Panc1 (cell line): ENCODE measurements around the gene CLASRP. TPM values are rescaled to one million over a fixed set of nuclear protein-coding genes. Genes with fewer than 3 reads are reported as not detected.

Experiments
- ATAC-seq: fragments of 200-7000 bp; cut with Tn5 transposase; 2 replicates; pipeline ENCODE4 v1.9.1; 2020; ENCODE audit warnings: mild to moderate bottlenecking, moderate library complexity
- BruUV-seq: library from RNA; stranded (reverse); fragments of 400-500 nt; replicated peaks from 2 replicates; lab custom pipeline; 2021; lab: Mats Ljungman, UMichigan
- CTCF ChIA-PET: fragments of 300-600 bp; sonication (Branson Sonifier 250); formaldehyde crosslinking; loops from one replicate; lab custom pipeline; 2022; ENCODE audit warnings: antibody characterized with exemption; lab: Charles Lee
- POLR2A ChIA-PET: fragments of 300-600 bp; sonication (Branson Sonifier 250); formaldehyde crosslinking; loops from one replicate; lab custom pipeline; 2022; ENCODE audit warnings: antibody characterized with exemption; lab: Charles Lee
- DNase-seq: peaks from one replicate; pipeline ENCODE4 v3.0.0-alpha.2; 2010; ENCODE audit warnings: low read depth, low spot score
- H3K27ac ChIP-seq: 2 replicates; pipeline ENCODE4 v1.5.1; 2011; ENCODE audit warnings: mild to moderate bottlenecking, low read length, inconsistent platforms
- H3K27me3 ChIP-seq: fragments of 200-500 bp; sonication (Bioruptor generic); 2 replicates; pipeline ENCODE4 v1.6.0; 2014; ENCODE audit warnings: low read length, inconsistent platforms; ENCODE audit not compliant: control insufficient read depth, insufficient read depth
- H3K36me3 ChIP-seq: fragments of 200-500 bp; sonication (Bioruptor generic); 2 replicates; pipeline ENCODE4 v1.5.1; 2014; ENCODE audit warnings: inconsistent platforms, mild to moderate bottlenecking, low read length, moderate library complexity; ENCODE audit not compliant: control insufficient read depth, insufficient read depth
- H3K4me1 ChIP-seq: 2 replicates; pipeline ENCODE4 v1.5.1; 2011; ENCODE audit warnings: inconsistent platforms, mild to moderate bottlenecking, low read length, moderate library complexity; ENCODE audit not compliant: control insufficient read depth, insufficient read depth
- H3K4me3 ChIP-seq, 2 experiments: 2 replicates each; pipeline ENCODE4 v1.5.1; 2011 to 2012; ENCODE audit warnings: low read depth in 2 of 2, low read length in 2 of 2, mild to moderate bottlenecking in 2 of 2, inconsistent platforms in 1 of 2, moderate library complexity in 1 of 2
- H3K9me3 ChIP-seq: fragments of 200-500 bp; sonication (Bioruptor generic); 2 replicates; pipeline ENCODE4 v1.5.1; 2014; ENCODE audit warnings: low read depth, mild to moderate bottlenecking, inconsistent platforms, low read length, moderate library complexity; ENCODE audit not compliant: control insufficient read depth, insufficient read depth
- POLR2AphosphoS5 ChIP-seq: IDR thresholded peaks from 2 replicates; pipeline ENCODE4 v1.6.1; 2012; ENCODE audit warnings: mild to moderate bottlenecking, low read depth, low read length, moderate library complexity
- SIN3A ChIP-seq: IDR thresholded peaks from 2 replicates; pipeline ENCODE4 v1.6.1; 2012; ENCODE audit warnings: low read depth, mild to moderate bottlenecking, low read length, moderate library complexity, borderline replicate concordance; ENCODE audit not compliant: insufficient read depth
- TCF7L2 ChIP-seq: IDR thresholded peaks from 2 replicates; pipeline ENCODE4 v1.6.1; 2011; ENCODE audit warnings: mild to moderate bottlenecking, low read depth, low read length, inconsistent platforms
- in situ Hi-C: cut with HindIII; loops from 2 replicates; pipeline ENCODE4 v1.10.0; 2016; ENCODE audit warnings: low sequenced_read_pairs, low pct_unique_long_range_greater_than_20kb
- intact Hi-C: fragments of 100-400 bp; cut with micrococcal nuclease; formaldehyde crosslinking; loops from one replicate; pipeline ENCODE4 v1.10.0; 2022; ENCODE audit not compliant: unreplicated experiment
- total RNA-seq: library from RNA; stranded (reverse); gene quantifications from one replicate; pipeline ENCODE4 v1.2.1, GENCODE V29; 2021; ENCODE audit not compliant: unreplicated experiment
- TF ChIP-seq, protein P1 (sequence below): fragments of 450-650 bp; IDR thresholded peaks from 2 replicates; pipeline ENCODE4 v1.5.1; 2017; ENCODE audit warnings: mild to moderate bottlenecking
- TF ChIP-seq, protein P2 (sequence below), 2 experiments: IDR thresholded peaks; 2 replicates each; pipeline ENCODE4 v1.6.1; 2011 to 2012; ENCODE audit warnings: low read depth in 2 of 2, control low read depth in 1 of 2, low read length in 1 of 2, mild to moderate bottlenecking in 1 of 2, moderate library complexity in 1 of 2; ENCODE audit not compliant: insufficient read depth in 1 of 2

The CLASRP gene
- total RNA-seq, 1 experiment from 2014 or later: 72.4 TPM

- no peak overlapping the region for H3K27ac ChIP-seq
- H3K4me1 ChIP-seq: peaks cover 21% of the 10 kb centered on the region
- no peak overlapping the region for H3K4me3 ChIP-seq
- POLR2A ChIA-PET: no interaction called here
- DNase-seq: no peak
- H3K9me3 ChIP-seq: no peaks in the 10 kb centered on the region
- ATAC-seq: no peak
- no peak for TF ChIP-seq TCF7L2
- TF ChIP-seq, protein P1, sequence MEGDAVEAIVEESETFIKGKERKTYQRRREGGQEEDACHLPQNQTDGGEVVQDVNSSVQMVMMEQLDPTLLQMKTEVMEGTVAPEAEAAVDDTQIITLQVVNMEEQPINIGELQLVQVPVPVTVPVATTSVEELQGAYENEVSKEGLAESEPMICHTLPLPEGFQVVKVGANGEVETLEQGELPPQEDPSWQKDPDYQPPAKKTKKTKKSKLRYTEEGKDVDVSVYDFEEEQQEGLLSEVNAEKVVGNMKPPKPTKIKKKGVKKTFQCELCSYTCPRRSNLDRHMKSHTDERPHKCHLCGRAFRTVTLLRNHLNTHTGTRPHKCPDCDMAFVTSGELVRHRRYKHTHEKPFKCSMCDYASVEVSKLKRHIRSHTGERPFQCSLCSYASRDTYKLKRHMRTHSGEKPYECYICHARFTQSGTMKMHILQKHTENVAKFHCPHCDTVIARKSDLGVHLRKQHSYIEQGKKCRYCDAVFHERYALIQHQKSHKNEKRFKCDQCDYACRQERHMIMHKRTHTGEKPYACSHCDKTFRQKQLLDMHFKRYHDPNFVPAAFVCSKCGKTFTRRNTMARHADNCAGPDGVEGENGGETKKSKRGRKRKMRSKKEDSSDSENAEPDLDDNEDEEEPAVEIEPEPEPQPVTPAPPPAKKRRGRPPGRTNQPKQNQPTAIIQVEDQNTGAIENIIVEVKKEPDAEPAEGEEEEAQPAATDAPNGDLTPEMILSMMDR: no peak
- no peak for TF ChIP-seq SIN3A
- TF ChIP-seq POLR2AphosphoS5: no peak
- TF ChIP-seq, protein P2, sequence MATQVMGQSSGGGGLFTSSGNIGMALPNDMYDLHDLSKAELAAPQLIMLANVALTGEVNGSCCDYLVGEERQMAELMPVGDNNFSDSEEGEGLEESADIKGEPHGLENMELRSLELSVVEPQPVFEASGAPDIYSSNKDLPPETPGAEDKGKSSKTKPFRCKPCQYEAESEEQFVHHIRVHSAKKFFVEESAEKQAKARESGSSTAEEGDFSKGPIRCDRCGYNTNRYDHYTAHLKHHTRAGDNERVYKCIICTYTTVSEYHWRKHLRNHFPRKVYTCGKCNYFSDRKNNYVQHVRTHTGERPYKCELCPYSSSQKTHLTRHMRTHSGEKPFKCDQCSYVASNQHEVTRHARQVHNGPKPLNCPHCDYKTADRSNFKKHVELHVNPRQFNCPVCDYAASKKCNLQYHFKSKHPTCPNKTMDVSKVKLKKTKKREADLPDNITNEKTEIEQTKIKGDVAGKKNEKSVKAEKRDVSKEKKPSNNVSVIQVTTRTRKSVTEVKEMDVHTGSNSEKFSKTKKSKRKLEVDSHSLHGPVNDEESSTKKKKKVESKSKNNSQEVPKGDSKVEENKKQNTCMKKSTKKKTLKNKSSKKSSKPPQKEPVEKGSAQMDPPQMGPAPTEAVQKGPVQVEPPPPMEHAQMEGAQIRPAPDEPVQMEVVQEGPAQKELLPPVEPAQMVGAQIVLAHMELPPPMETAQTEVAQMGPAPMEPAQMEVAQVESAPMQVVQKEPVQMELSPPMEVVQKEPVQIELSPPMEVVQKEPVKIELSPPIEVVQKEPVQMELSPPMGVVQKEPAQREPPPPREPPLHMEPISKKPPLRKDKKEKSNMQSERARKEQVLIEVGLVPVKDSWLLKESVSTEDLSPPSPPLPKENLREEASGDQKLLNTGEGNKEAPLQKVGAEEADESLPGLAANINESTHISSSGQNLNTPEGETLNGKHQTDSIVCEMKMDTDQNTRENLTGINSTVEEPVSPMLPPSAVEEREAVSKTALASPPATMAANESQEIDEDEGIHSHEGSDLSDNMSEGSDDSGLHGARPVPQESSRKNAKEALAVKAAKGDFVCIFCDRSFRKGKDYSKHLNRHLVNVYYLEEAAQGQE (IDR thresholded peaks at IDR 0.05; ENCODE audit: insufficient read depth in 1 of 2, low read depth in 2 of 2, low read length in 1 of 2): no peak
- H3K36me3 ChIP-seq: no peaks in the 10 kb centered on the region
- no peaks in the 10 kb centered on the region for H3K27me3 ChIP-seq
- CTCF ChIA-PET: no interaction called here
- intact Hi-C loops (no loop called here), in situ Hi-C loops (no loop called here)
- BruUV-seq: no TSS peak
Measured at GRCh38 chr19:45103156-45103507, 64.3 kb downstream of the CLASRP start.

- ATAC-seq (no peak), DNase-seq (no peak)
- Histone ChIP-seq H3K4me1 (peaks cover 15% of the 10 kb centered on the region), H3K27me3 (no peaks in the 10 kb centered on the region), H3K36me3 (no peaks in the 10 kb centered on the region), H3K4me3 (no peak overlapping the region), H3K9me3 (no peaks in the 10 kb centered on the region), H3K27ac (no peak overlapping the region)
- intact Hi-C loops (no loop called here), in situ Hi-C loops (no loop called here)
- TF ChIP-seq TCF7L2 (no peak), POLR2AphosphoS5 (no peak), SIN3A (no peak)
- TF ChIP-seq, protein P1: no peak
- TF ChIP-seq, protein P2 (IDR thresholded peaks at IDR 0.05; ENCODE audit: insufficient read depth in 1 of 2, low read depth in 2 of 2, low read length in 1 of 2): no peak
- CTCF ChIA-PET: no interaction called here
- no TSS peak for BruUV-seq
- POLR2A ChIA-PET: no interaction called here
Measured at GRCh38 chr19:45103508-45104319, 64.9 kb downstream of the CLASRP start.
